Left lung (tissue), 10 donors: ENCODE results near the gene OR5H6. TPM values are rescaled to one million over a fixed set of nuclear protein-coding genes. Genes with fewer than 3 reads are reported as not detected.
"Not testable (repeated sequence)": the region's sequence is repeated elsewhere in the genome, so short reads cannot be mapped to it uniquely, and the experiment has no call there.

Experiments
- ATAC-seq: fragments of 200-7000 bp; cut with Tn5 transposase; one replicate; pipeline ENCODE4 v1.9.1; 2020; ENCODE audit warnings: moderate library complexity
- DNase-seq, 4 donors: peaks; one replicate each; pipeline ENCODE4 v3.0.0-alpha.2; 2013 to 2020
- H3K27ac ChIP-seq, 2 donors: fragments of 200-600 bp; sonication (generic) in 1 of 2; one replicate each; pipeline versions ENCODE4 v1.5.0 to v1.8.0; 2020 to 2021
- H3K27me3 ChIP-seq, 2 donors: fragments of 200-600 bp; sonication (generic) in 1 of 2; one replicate each; pipeline versions ENCODE4 v1.5.0 to v1.8.0; 2020 to 2021
- H3K36me3 ChIP-seq, 2 donors: fragments of 200-600 bp; sonication (generic) in 1 of 2; one replicate each; pipeline versions ENCODE4 v1.5.0 to v1.8.0; 2020 to 2021
- H3K4me1 ChIP-seq, 2 donors: fragments of 200-600 bp; one replicate each; pipeline ENCODE4 v1.8.0; 2021
- H3K4me3 ChIP-seq, 2 donors: fragments of 200-600 bp; sonication (generic) in 1 of 2; one replicate each; pipeline versions ENCODE4 v1.5.0 to v1.8.0; 2020 to 2021; ENCODE audit warnings: mild to moderate bottlenecking in 1 of 2
- H3K9me3 ChIP-seq, 2 donors: fragments of 200-600 bp; sonication (generic) in 1 of 2; one replicate each; pipeline versions ENCODE4 v1.5.0 to v1.8.0; 2020 to 2021
- intact Hi-C, 2 donors: fragments of 100-400 bp; cut with DNase I; formaldehyde crosslinking; loops; one replicate each; pipeline versions ENCODE4 v1.11.2 to v1.14.2; 2022
- polyA plus RNA-seq, 6 donors: library from polyadenylated mRNA; unstranded; fragments of 120-200 nt; gene quantifications; one replicate each; pipeline ENCODE4 v1.2.1, GENCODE V29; 2013; ENCODE audit not compliant: insufficient read length in 6 of 6
- total RNA-seq, 2 donors: library from RNA; stranded (reverse); fragmentation: NEBNext Ultra II Directional; extraction: Animal tissue kit (Norgen Biotek cat#: 25700); gene quantifications; one replicate each; pipeline ENCODE4 v1.2.1, GENCODE V29; 2021
- TF ChIP-seq, protein P1 (sequence below), 2 donors: fragments of 200-600 bp; sonication (generic) in 1 of 2; IDR thresholded peaks; one replicate each; pipeline versions ENCODE4 v1.5.0 to v1.8.0; 2021; ENCODE audit warnings: antibody characterized with exemption in 2 of 2
- donor health status: DM: no; HTN: yes; CAD: no.
- donor health status: DM: no; HTN: no; CAD: no.

OR5H6 gene
- total and polyA plus RNA-seq, 8 donors = not detected

DNA sequence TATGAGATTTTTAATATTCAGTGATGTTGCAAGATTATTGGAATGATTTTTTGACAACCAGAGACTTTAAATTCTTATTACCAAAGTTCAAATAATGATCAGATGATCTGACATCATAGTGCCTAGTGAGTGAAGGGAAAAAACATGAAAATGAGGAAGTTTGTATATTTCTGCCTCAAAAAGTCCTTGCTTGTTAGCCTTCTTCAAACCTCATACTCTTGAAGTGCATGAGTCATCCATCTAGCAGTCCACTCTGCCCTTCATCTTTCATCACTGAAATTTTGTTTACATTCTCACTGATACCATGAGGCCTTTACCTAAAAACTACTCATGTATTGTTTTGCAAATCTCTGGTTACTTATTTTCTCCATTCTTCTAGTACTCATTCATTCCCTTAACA, 23.9 kb upstream of the OR5H6 start:
- Histone ChIP-seq H3K4me3 (no peak overlapping the region), H3K9me3 (no peaks in the 10 kb centered on the region), H3K4me1 (no peaks in the 10 kb centered on the region), H3K27ac (no peak overlapping the region), H3K27me3 (no peaks in the 10 kb centered on the region), H3K36me3 (no peaks in the 10 kb centered on the region)
- intact Hi-C loops = no loop called here
- peak in 1 of 4 donors; percentile 4 for DNase-seq
- TF ChIP-seq, protein P1, sequence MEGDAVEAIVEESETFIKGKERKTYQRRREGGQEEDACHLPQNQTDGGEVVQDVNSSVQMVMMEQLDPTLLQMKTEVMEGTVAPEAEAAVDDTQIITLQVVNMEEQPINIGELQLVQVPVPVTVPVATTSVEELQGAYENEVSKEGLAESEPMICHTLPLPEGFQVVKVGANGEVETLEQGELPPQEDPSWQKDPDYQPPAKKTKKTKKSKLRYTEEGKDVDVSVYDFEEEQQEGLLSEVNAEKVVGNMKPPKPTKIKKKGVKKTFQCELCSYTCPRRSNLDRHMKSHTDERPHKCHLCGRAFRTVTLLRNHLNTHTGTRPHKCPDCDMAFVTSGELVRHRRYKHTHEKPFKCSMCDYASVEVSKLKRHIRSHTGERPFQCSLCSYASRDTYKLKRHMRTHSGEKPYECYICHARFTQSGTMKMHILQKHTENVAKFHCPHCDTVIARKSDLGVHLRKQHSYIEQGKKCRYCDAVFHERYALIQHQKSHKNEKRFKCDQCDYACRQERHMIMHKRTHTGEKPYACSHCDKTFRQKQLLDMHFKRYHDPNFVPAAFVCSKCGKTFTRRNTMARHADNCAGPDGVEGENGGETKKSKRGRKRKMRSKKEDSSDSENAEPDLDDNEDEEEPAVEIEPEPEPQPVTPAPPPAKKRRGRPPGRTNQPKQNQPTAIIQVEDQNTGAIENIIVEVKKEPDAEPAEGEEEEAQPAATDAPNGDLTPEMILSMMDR (IDR thresholded peaks at IDR 0.05) = no peak
- ATAC-seq = peak; percentile 47

- TF ChIP-seq, protein P1 (IDR thresholded peaks at IDR 0.05) = no peak
- no peak overlapping the region for H3K4me3 ChIP-seq
- no peak for ATAC-seq
- no peaks in the 10 kb centered on the region for H3K4me1 ChIP-seq
- no peak overlapping the region for H3K27ac ChIP-seq
- no peaks in the 10 kb centered on the region for H3K27me3 ChIP-seq
- no peaks in the 10 kb centered on the region for H3K36me3 ChIP-seq
- H3K9me3 ChIP-seq = no peaks in the 10 kb centered on the region
- no peak for DNase-seq
- intact Hi-C loops = no loop called here
These were observed 21.9 kb upstream of the OR5H6 start for GRCh38 chr3:98242155-98242554.

DNA sequence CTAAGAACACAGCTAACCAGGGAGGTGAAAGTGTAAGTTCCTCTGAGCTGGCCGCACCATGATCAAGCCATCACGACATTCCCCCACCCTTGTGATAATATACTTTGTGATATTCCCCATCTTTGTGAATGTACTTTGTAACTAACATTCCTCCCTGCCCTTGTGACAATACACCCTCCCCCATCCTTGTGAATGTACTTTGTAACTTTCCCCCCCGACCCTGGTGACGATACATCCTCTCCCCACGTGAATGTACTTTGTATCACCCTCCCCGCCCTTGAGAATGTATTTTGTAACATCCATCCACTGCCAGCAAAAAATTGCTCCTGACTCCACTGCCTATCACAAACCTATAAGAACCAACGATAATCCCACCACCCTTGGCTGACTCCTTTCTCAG, 20.2 kb upstream of the OR5H6 start:
- no peaks in the 10 kb centered on the region for H3K9me3 ChIP-seq
- H3K36me3 ChIP-seq = no peaks in the 10 kb centered on the region
- H3K27me3 ChIP-seq = no peaks in the 10 kb centered on the region
- no peaks in the 10 kb centered on the region for H3K4me1 ChIP-seq
- TF ChIP-seq, protein P1 (IDR thresholded peaks at IDR 0.05) = no peak
- DNase-seq (no peak), ATAC-seq (no peak)
- no peak overlapping the region for H3K4me3 ChIP-seq
- H3K27ac ChIP-seq = no peak overlapping the region
- intact Hi-C loops = no loop called here

GRCh38 chr3:98246142-98246541, 17.9 kb upstream of the OR5H6 start:
- no peaks in the 10 kb centered on the region for H3K27me3 ChIP-seq
- no peak overlapping the region for H3K4me3 ChIP-seq
- DNase-seq (no peak), ATAC-seq (no peak)
- H3K27ac ChIP-seq = no peak overlapping the region
- TF ChIP-seq, protein P1 (IDR thresholded peaks at IDR 0.05) = no peak
- no peaks in the 10 kb centered on the region for H3K36me3 ChIP-seq
- H3K9me3 ChIP-seq = peaks cover 0 to 2% of the 10 kb centered on the region in 2 donors
- intact Hi-C loops = no loop called here
- H3K4me1 ChIP-seq = no peaks in the 10 kb centered on the region

- H3K4me3 ChIP-seq, H3K4me1 ChIP-seq, intact Hi-C loops, DNase-seq, H3K27ac ChIP-seq, H3K9me3 ChIP-seq, H3K36me3 ChIP-seq, H3K27me3 ChIP-seq, ATAC-seq: not testable (repeated sequence)
These were observed 8.0 kb upstream of the OR5H6 start for GRCh38 chr3:98256026-98256425.

DNA sequence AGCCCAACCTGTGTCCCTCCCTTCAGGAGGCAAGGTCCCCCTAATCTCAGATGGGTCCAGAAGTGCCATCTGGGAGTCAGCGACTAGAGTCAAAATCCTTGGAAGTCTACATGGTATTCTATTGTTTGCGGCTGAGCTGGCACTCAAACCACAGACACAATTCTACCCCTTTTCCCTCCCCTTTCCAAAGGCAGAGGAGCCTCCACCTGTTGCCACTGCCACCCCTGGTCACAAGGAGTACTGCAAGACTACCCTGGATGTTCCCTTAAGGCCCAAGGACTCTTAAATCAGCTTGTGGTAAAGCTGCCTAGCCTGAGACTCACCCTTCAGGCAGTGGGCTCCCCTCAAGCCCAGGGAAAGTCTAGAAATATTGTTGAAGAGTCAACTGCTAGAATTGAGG, 4.3 kb upstream of the OR5H6 start:
- no peak overlapping the region for H3K4me3 ChIP-seq
- TF ChIP-seq, protein P1 (IDR thresholded peaks at IDR 0.05) = no peak
- DNase-seq (no peak), ATAC-seq (no peak)
- H3K9me3 ChIP-seq = peaks cover 0 to 7% of the 10 kb centered on the region in 2 donors
- H3K27ac ChIP-seq = no peak overlapping the region
- H3K36me3 ChIP-seq = no peaks in the 10 kb centered on the region
- intact Hi-C loops = no loop called here
- no peaks in the 10 kb centered on the region for H3K27me3 ChIP-seq
- H3K4me1 ChIP-seq = no peaks in the 10 kb centered on the region
